HG03439 (cell line): Measurements from ENCODE around the gene URI1.
A peak's percentile ranks its signal among the peaks of the same experiment; 100 is the strongest.
"Not testable (repeated sequence)": the region's sequence is repeated elsewhere in the genome, so short reads cannot be mapped to it uniquely, and the experiment has no call there.

Source experiments
- ATAC-seq: cut with Tn5 transposase; IDR thresholded peaks from one replicate; pipeline ENCODE4 v1.9.1; 2021; ENCODE audit warnings: mild to moderate bottlenecking, moderate library complexity; ENCODE audit not compliant: unreplicated experiment

Gene URI1, protein sequence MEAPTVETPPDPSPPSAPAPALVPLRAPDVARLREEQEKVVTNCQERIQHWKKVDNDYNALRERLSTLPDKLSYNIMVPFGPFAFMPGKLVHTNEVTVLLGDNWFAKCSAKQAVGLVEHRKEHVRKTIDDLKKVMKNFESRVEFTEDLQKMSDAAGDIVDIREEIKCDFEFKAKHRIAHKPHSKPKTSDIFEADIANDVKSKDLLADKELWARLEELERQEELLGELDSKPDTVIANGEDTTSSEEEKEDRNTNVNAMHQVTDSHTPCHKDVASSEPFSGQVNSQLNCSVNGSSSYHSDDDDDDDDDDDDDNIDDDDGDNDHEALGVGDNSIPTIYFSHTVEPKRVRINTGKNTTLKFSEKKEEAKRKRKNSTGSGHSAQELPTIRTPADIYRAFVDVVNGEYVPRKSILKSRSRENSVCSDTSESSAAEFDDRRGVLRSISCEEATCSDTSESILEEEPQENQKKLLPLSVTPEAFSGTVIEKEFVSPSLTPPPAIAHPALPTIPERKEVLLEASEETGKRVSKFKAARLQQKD

DNA sequence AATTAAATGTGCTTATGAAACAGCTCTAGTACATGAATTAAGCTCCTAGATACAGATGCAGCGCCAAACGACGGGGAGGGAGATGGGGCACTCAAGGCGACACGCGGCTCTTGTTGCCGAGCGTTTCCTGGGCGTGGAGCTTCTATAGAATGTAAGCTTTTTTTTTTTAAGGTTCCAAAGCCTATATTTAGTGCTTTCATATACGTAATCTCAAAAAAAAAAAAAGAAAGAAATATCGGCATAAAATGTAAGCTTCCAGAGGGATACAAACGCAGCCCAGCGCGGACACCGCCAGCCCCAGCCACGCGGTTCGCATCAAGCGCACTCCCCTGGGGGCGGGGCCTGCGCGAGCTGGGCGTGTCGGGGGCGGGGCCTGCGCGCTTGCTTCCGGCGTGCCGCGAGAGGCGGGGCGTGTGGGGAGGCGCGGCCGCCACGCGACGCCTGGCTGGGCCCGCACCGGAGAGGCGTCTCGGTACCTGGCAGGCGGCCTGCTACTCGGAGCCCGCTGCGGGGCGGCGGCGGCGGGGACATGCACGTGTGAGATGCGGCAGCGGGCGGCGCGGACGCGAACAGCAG is at the start of gene URI1:
TSS of gene URI1 (plus strand) at position 412 of the 576 bp plus-strand sequence. CDS start 309 bp downstream, outside the sequence.
- peak; percentile 78 for ATAC-seq

DNA sequence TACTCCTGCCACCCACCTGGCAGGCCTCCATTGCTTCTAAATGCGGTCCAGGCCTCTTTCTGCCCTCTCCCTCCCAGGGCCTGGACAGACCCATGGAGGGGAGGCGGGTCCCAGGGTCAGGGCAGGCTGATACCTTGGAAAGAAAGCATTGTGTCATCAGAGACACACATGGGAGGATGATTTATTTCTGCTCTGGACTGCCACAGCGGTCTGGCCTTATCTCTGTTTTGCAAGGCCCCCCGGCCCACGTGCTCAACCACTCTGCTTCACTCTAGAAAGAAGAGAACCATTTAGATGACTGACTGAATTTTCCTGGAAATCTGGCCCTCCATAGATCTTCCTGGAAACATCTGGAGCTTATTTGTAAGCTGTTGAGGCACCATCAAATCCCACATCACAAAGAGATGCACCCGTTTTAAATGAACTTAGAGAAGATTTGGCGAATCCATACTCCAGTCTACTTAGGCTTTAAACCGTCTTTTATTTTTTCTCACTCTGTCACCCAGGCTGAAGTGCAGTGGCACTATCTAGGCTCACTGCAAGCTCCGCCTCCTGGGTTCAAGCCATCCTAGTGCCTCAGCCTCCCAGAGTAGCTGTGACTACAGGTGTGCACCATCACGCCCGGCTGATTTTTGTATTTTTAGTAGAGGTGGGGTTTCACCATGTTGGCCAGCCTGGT is 48.3 kb upstream of the URI1 start:
- no peak for ATAC-seq

DNA sequence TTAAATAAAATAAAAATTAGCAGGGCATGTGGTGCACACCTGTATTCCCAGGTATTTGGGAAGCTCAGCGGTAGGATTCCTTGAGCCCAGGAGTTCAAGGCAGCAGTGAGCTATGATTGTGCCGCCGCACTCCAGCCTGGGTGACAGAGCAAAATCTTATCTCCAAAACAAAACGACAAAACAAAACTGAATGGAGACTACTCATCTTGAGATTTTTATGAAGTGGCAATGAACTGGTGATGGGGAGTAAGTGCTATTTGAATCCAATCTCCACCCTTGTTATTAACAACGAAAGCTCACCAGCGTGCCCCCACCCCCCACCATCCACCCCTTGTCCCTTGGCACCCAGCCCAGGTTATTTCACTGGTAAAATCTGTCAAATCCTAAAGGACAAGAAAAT is 45.2 kb upstream of the URI1 start:
- no peak for ATAC-seq

DNA sequence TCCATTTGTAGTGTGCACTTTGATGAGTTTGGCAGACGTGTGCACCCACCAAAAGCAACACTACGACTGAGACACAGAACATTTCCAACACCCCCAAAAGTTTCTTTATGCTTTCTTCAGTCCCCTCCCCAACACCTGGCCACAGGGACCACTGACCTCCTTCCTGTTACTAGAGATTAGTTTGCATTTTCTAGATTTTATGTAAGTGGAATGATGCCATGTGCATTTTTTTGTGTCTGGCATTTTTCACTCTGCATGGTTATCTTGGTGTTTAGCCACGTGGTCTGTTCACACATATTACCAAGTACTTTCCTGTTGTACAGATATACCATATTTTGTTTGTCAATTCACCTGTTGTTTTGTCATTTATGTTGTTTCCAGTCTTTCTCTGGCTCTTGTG is 44.6 kb upstream of the URI1 start:
- no peak for ATAC-seq

DNA sequence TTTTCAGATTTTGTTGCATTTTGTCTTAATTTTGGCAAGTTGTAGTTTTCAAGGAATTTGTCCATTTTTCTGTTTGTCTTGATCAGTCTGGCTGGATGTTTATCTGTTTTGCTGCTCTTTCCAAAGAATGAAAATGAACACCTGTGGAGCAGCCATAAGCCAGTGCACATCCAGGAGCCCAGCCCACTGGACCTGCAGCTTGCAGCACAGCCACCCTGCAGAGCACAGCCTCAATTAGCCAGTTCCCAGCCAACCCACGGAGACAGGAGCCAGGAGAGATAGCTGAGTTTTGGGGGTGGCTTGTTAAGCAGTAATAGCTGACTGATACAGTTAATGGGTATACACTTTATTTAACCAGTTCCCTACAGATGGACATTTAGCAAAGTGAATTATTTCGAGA is 38.0 kb upstream of the URI1 start:
- ATAC-seq = no peak

DNA sequence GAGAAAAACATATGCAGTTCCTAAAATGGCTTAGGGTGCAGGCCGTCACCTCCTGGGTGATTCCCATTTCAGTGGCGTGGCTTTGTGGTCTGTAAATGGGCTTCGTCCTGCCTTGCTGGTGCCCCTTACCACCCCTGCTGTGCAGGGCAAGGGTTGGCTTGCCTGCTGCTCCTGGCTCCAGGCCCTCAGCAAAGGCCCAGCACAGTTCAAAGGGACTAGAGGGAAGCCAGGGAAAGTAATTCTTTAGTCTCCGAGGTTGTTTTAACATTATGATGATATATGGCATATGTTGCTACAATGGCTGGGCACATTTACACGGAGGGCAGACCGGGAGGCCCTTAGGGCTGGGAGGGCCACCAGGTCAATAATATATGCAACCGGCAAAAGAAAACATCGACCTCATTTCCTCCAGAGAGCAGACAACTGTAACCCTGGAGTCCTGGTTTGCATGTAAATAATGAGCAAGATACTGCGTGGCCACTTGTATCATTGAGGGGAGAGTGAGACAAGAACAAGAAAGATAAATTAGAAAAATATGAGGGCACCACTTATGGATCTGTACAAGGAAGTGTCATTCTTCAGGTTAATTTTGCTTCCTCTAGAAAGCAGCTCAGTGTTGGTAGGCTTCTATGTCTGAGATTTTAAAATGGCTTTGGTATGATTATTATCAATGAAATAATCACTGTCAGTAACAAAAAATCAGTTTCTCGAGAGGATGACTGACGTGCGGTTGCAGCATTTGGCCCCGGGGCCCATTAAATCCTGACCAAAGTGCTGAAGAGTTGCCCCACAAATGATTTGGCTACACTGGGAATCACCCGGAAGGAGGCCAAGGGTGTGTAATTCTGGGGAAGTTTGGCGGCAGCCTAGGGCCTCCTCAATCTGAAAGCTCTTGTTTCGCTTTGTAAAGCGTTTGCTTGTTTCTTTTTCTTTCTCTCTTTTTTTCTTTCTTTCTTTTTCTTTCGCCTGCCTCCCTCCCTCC is 32.8 kb upstream of the URI1 start:
- no peak for ATAC-seq

DNA sequence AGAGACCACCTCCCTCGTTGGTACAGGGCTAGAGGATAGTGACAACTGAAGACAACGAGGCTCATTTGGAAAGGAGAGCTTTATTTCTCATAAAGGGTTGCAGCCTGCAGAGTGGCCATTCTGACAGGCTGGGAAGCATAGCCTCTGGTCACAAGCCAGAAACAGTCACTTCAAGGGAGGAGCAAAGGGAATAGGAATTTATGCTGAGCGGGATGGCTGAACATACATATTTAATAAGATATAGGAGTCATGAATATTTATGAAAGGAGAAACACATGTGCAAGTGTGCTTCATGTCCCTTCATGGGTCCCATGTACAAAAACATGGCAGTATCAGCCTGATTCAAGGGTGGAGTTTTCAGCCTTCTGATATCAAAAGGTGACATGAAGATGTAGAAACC is 27.1 kb upstream of the URI1 start:
- ATAC-seq = no peak

DNA sequence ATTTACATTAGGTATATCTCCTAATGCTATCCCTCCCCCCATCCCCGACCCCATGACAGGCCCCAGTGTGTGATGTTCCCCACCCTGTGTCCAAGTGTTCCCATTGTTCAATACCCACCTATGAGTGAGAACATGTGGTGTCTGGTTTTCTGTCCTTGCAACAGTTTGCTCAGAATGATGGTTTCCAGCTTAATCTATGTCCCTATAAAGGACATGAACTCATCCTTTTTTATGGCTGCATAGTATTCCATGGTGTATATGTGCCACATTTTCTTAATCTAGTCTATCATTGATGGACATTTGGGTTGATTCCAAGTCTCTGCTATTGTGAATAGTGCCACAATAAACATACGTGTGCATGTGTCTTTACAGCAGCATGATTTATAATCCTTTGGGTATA is 26.2 kb upstream of the URI1 start:
- ATAC-seq = not testable (repeated sequence)

DNA sequence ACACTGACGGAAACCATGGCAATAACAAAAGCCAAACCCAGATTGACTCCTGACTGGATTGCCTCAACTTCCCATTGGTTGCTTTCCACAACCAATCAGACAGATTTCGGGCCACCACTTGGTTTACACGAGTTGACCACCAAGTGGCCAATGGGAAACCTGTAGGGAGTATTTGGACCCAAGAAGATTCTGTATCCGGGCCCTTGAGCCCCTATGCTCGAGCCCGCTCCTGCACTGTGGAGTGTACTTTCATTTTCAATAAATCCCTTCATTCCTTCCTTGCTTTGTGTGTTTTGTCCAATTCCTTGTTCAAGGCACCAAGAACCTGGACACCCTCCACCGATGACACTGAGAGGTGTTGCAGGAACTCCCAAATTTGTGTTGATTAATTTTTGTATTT is 24.1 kb upstream of the URI1 start:
- ATAC-seq = no peak

DNA sequence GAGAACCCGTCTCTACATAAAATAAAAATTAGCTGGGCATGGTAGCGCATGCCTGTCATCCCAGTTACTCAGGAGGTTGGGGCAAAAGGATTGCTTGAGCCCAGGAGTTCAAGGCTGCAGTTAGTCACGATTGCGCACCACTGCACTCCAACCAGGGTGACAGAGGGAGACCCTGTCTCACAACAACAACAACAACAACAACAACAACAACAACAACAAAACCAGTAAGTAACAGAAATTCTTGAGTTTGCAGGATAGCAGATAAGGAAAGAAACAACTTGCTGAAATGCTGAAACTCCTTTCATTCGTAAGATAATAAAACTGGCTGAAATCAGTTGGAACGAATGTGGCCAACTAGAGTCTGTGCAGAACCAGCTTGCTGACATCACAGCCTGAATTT is 23.1 kb upstream of the URI1 start:
- no peak for ATAC-seq

DNA sequence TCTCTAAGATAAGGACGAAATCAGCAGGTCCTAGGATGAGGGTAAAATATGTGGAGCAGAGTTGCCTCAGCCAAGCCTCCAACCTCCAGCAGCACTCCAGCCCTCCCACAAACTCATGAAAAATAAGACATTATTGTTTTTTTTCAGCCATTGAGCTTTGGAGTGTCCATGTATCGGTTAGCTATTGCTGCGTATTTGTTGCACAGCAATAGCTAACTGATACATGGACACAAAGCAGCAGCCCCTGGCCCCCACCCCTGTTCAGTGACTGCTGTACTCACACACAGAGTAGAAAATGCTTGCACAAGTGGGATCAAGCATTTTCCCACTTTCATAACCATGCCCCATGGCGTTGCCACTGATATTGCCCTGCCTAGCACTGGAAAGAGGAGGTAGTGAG is 19.1 kb upstream of the URI1 start:
- no peak for ATAC-seq

DNA sequence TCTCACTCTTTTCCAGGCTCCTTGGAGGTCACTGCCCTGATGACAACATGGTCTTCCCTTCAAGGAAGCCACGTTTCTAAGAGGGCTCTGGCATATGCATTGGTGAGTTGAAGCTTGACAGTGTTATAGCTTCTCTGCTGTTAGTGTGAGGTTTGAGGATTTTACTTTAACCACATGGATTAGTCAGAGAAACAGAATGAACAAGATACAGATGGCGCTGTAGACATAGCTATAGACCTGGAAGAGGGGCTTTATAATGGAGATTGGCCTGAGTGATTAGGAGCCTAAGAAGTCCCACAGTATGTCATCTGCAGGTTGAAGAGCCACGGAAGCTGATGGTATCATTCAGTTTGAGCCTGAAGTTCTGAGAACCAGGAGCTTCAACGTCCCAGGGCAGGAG is 18.4 kb upstream of the URI1 start:
- ATAC-seq = no peak

DNA sequence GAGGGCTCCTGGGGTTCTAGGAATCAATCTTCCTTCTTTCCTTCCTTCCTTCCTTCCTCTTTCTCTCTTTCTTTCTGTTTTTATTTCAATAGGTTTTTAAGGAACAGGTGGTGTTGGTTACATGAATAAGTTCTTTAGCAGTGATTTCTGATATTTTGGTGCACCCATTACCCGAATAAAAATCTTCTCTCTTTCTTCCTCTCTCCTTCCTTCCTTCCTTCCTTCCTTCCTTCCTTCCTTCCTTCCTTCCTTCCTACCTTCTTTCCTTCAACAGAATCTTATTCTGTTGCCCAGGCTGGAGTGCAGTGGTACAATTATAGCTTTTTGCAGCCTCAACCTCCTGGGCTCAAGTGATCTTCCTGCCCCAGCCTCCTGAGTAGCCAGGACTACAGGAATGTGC is 16.0 kb upstream of the URI1 start:
- ATAC-seq = no peak

DNA sequence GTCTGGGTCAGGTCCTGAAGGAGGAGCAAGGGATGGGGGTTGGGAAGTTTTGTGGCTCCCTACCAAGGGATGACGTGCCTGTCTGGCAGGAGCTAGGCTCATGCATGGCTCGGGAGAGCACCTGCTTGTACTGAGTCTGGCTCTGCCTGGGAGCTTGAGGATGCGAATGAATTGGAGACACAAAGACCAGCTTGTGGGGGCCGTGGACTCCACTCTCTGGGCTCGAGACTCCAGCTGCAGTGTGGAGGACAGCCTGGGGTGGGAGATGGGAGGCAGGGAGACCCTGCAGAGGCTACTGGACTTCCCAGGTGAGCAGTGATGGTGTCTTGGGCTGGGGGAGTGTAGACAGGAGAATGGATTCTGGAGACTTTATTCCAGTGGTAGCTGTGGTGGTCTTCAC is 15.2 kb upstream of the URI1 start:
- ATAC-seq = no peak

DNA sequence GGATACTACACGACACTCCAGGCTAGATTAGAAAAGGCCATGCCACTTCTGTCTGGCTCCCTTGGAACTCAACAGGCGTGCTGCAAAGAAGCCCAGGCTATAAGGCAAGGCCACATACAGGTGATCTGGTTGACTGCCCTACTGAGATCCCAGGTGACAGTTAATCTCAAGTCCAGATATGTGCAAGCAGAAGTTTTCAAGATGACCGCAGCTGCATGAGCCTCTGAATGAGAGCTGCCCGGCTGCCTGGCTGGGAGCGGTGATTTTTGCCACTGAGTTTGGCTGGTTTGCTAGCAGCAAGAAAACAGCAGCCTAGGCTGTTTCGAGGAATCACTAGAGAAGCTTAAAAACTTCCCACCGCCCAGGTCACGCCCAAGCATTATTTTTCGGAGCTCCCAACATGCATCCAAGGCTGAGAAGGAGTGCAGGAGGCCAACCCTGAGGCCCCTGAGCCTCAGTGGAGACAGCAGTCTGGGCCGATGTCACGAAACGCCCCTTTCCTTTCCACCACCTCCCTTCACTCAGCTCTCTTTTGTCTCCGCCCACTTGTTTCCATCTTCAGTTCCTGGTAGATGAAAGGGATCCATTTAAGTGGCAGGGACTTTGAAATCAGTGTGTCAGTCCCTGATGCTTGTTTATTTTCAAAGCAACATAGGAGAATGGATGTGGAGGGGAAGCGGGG is 14.0 kb upstream of the URI1 start:
- peak; percentile 57 for ATAC-seq

DNA sequence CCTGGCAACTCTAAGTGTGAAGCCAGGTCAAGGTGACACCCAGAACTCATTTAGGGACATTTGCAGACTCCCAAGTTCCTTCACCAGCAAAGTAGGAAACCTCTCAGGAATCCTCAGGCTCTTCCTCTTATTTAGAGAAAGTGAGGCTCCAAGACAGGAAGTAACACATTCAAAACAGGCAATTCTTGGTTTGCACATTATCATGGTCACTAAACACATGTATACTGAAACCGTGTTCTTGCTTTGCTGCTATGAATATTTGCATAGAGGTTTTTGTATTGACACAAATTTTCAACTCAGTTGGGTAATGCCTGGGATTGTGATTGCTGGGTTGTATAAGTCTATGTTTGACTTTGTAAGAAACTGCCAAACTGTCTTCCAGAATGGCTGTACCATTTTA is 13.2 kb upstream of the URI1 start:
- ATAC-seq = no peak

DNA sequence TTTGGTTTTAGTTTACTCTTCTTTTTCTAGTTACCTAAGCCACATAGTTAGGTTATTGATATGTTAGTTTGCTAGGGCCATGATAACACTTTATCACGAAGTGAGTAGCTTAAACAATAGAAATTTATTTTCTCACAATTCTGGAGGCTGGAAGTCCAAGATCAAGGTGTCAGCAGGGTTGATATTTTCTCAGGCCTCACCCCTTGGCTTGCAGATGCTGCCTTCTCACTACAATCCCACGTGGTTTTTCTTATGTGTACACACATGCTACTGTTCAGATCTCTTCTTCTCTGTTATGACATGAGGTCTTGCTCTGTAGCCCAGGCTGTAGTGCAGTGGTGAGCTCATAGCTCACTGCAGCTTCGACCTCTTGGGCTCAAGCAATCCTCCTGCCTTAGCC is 7.8 kb upstream of the URI1 start:
- no peak for ATAC-seq

DNA sequence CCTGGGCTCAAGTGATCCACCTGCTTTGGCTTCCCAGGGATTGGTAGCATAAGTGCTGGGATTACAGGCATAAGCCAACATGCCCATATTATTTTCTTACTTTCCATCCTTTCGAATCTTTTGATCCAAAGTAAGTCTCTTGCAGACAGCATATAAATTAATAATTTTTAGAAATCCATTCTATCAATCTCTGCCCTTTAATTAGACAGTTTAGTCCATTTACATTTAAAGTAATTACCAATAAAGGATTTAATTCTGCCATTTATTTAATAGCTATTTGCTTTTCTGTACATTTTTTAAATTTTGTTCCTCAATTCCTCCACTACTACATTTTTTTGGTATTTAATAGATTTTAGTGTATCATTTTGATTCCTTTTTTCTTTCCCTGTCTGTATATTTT is 7.3 kb upstream of the URI1 start:
- ATAC-seq = no peak

DNA sequence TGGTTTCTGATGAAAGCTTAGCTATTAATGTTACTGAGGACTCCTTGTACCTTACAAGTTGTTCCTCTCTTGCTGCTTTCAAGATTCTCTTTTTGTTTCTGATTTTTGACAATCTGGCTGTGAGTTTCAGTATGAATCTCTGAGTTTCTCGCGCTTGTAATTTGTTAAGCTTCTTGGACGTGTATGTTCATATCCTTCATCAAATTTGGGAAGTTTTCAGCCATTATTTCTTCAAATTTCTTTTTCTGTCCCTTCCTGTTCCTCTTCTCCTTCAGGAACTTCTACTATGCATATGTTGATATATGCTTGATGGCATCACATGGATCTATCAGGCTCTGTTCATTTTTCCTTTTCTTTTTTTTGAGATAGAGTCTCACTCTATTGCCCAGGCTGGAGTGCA is 5.6 kb upstream of the URI1 start:
- ATAC-seq = no peak

DNA sequence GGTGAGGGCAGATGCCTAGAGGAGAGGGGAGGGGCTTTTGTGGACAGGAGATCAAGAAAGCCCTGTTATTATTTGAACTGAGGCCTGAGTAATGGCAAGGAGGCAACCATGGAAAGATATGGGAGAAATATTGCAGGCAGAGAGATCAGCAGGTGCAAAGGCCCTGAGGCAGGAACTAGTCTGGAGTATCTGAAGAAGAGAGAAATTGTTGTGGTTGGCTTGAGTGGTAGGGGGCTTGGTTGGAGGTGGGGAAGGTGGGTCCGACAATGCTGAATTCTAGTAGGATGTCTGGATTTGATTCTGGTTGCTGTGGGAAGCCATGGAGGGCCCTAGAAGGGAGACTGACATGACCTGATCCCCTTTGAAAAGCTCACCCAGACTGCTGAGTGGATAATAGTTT is 2.4 kb upstream of the URI1 start:
- ATAC-seq = no peak
